Activated naive CD4-positive, alpha-beta T cell treated with anti-CD3 and anti-CD28 coated beads for 36 hours (primary cell): ENCODE data around the gene OR2A14. TPM values are rescaled to one million over a fixed set of nuclear protein-coding genes. Genes with fewer than 3 reads are reported as not detected.
"Not testable (repeated sequence)": the region's sequence is repeated elsewhere in the genome, so short reads cannot be mapped to it uniquely, and the experiment has no call there.

Experiments used
- CTCF ChIA-PET: fragments of 350-600 bp; sonication (Branson Sonifier 250); formaldehyde crosslinking; loops from one replicate; lab custom pipeline; 2021; ENCODE audit warnings: antibody characterized with exemption; lab: Charles Lee
- DNase-seq: peaks from one replicate; pipeline ENCODE4 v3.0.0-alpha.2; 2020
- H3K27ac Mint-ChIP-seq: one replicate; pipeline ENCODE4 v1.8.0; 2021; ENCODE audit warnings: mild to moderate bottlenecking, mixed read lengths
- H3K27me3 Mint-ChIP-seq: one replicate; pipeline ENCODE4 v1.8.0; 2021; ENCODE audit warnings: low read depth, mixed read lengths
- H3K36me3 Mint-ChIP-seq: one replicate; pipeline ENCODE4 v1.8.0; 2021; ENCODE audit warnings: low read depth, mixed read lengths
- H3K4me1 Mint-ChIP-seq: one replicate; pipeline ENCODE4 v1.8.0; 2021; ENCODE audit warnings: low read depth, mixed read lengths
- H3K4me3 Mint-ChIP-seq: one replicate; pipeline ENCODE4 v1.8.0; 2021; ENCODE audit warnings: mild to moderate bottlenecking, moderate library complexity, mixed read lengths
- H3K9me3 Mint-ChIP-seq: one replicate; pipeline ENCODE4 v1.8.0; 2021; ENCODE audit warnings: mixed read lengths
- intact Hi-C: fragments of 100-400 bp; cut with micrococcal nuclease; formaldehyde crosslinking; loops from one replicate; pipeline ENCODE4 v1.15.1; 2023
- total RNA-seq, 2 experiments: library from RNA; stranded (reverse); gene quantifications; one replicate each; pipeline ENCODE4 v1.2.3, GENCODE V29; 2021

OR2A14 gene
- total RNA-seq, 2 experiments from 2014 or later = not detected

GRCh38 chr7:144164784-144165183, 41.8 kb downstream of the OR2A14 start:
- no peak overlapping the region for H3K27ac Mint-ChIP-seq
- peaks cover 2% of the 10 kb centered on the region for H3K9me3 Mint-ChIP-seq
- CTCF ChIA-PET = no interaction called here
- H3K27me3 Mint-ChIP-seq = peaks cover 6% of the 10 kb centered on the region
- no peaks in the 10 kb centered on the region for H3K4me1 Mint-ChIP-seq
- H3K4me3 Mint-ChIP-seq = no peak overlapping the region
- no peak for DNase-seq
- H3K36me3 Mint-ChIP-seq = no peaks in the 10 kb centered on the region
- intact Hi-C loops = no loop called here

- intact Hi-C loops = not testable (repeated sequence)
These were observed 48.8 kb downstream of the OR2A14 start for GRCh38 chr7:144171594-144172350.

DNA sequence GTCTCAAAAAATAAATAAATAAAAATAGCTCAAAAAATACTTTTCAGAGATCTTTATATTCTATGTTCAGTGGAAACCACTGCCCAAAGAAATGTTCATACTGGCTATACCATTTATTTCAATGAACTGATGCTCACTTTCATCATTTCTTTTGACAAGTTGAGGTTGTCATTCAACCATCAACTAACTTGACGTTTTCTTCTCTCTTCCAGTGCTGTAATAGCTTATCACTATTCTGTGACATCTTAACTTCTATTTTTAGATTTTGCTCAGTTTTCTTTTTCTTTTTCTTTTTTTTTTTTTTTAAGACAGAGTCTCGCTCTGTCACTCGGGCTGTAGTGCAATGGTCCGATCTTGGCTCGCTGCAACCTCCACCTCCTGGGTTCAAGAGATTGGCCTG, 51.6 kb downstream of the OR2A14 start:
- DNase-seq = no peak
- no peak overlapping the region for H3K4me3 Mint-ChIP-seq
- CTCF ChIA-PET = no interaction called here
- H3K9me3 Mint-ChIP-seq = peaks cover 10% of the 10 kb centered on the region
- H3K27me3 Mint-ChIP-seq = peaks cover 2% of the 10 kb centered on the region
- no peak overlapping the region for H3K27ac Mint-ChIP-seq
- peaks cover 5% of the 10 kb centered on the region for H3K4me1 Mint-ChIP-seq
- intact Hi-C loops = loop anchor here (5.0 kb wide), 2 partner anchors 218 to 263 kb away; no protein-coding TSS in a partner anchor
- H3K36me3 Mint-ChIP-seq = peaks cover 2% of the 10 kb centered on the region

More at GRCh38 chr7:144171594-144172350, 48.8 kb downstream of the OR2A14 start:
- CTCF ChIA-PET, H3K4me3 Mint-ChIP-seq, H3K27me3 Mint-ChIP-seq, H3K27ac Mint-ChIP-seq, H3K4me1 Mint-ChIP-seq, H3K36me3 Mint-ChIP-seq, DNase-seq: not testable (repeated sequence)
- H3K9me3 Mint-ChIP-seq = peaks cover 11% of the 10 kb centered on the region

DNA sequence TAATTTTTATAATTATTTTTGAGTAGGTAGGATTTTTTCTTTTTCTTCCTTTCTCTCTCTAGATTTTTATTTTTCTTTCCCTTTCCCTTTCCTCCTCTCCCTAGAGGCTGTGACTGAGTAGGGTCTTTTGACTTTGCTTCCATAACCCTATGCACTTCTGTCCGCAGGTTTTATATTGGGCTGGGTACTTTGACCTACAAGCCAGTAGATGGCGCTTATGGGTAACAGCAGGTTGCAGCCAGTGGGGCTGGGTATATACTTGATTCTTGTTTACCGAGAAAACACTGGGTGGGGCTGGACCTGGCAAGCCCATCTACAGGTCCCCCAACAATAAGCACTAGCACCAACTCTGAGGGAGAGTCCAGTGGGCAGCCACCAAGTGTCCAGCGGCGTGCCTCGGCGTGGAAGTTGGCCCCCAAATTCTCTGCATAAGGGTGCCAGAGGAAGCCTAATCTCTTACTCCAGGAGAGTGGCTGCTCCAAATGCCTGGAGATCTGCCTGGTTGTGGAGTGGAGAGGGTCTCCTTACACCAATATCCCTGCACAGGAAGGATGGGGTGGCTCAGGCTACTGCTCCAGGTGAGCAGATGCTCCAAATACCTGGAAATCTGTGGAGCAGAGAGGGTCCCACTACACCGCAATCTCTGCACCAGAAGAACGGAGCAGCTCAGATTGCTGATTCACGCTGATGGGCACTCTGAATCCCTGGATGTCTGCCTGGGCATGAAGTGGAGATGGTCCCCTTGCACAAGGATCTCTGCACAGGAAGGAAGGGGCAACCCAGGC, 55.6 kb downstream of the OR2A14 start:
- not testable (repeated sequence) for H3K36me3 Mint-ChIP-seq, H3K4me3 Mint-ChIP-seq, H3K4me1 Mint-ChIP-seq, H3K9me3 Mint-ChIP-seq, H3K27ac Mint-ChIP-seq, H3K27me3 Mint-ChIP-seq
- intact Hi-C loops = loop anchor here (5.0 kb wide), 2 partner anchors 214 to 259 kb away; no protein-coding TSS in a partner anchor
- CTCF ChIA-PET = interaction anchor here (1.2 to 1.5 kb wide), 4 partner anchors 10 to 263 kb away, joined by 3 to 5 read pairs (median 3); no protein-coding TSS in a partner anchor
- DNase-seq = peak; percentile 52

DNA sequence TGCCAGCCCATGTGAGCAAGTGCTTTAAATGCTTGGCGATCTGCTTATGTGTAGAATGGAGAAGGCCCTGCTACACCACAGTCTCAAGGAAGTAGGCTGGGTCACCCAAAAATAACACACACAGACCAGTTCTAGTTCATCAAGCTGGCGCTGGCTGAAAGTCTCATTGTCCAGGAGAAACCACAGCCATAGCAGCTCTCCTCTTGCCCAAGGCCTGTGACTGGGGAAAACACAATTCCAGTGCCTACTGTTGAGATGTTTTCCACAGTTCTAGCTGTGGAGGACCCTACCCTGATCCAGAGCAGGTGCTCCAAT, 56.1 kb downstream of the OR2A14 start:
- H3K27me3 Mint-ChIP-seq, CTCF ChIA-PET, H3K36me3 Mint-ChIP-seq, H3K4me1 Mint-ChIP-seq, H3K4me3 Mint-ChIP-seq, H3K9me3 Mint-ChIP-seq, H3K27ac Mint-ChIP-seq, DNase-seq: not testable (repeated sequence)
- intact Hi-C loops = loop anchor here (5.0 kb wide), 2 partner anchors 213 to 258 kb away; no protein-coding TSS in a partner anchor

Other genes starting within 250 kb of the OR2A14 start
- 10 to 100 TPM; 13.7 to 13.8 TPM for gene TCAF1, start 221.0 kb upstream of the OR2A14 start, total RNA-seq
- not detected for gene OR2F2, start 187.9 kb upstream of the OR2A14 start, total RNA-seq
- gene OR2F1, start 168.3 kb upstream of the OR2A14 start, total RNA-seq = not detected
- not detected for gene OR6B1, start 122.9 kb upstream of the OR2A14 start, total RNA-seq
- gene OR2A5, start 74.2 kb upstream of the OR2A14 start, total RNA-seq = not detected
- not detected for gene OR2A25, start 53.4 kb upstream of the OR2A14 start, total RNA-seq
- not detected for gene OR2A12, start 36.9 kb upstream of the OR2A14 start, total RNA-seq
- not detected for gene OR2A2, start 13.6 kb upstream of the OR2A14 start, total RNA-seq
- 1 to 10 TPM; 1.5 to 2.2 TPM for gene CTAGE4, start 60.3 kb downstream of the OR2A14 start, total RNA-seq
- gene ARHGEF35, start 72.7 kb downstream of the OR2A14 start, total RNA-seq = 1 to 10 TPM; 6.5 to 7.6 TPM
- gene OR2A42, start 116.4 kb downstream of the OR2A14 start, total RNA-seq = not detected
- gene OR2A7, start 141.6 kb downstream of the OR2A14 start, total RNA-seq = 1 to 10 TPM; 1.2 to 1.6 TPM
- gene CTAGE8, start 146.1 kb downstream of the OR2A14 start, total RNA-seq = 1 to 10 TPM; 1.3 to 1.5 TPM
- not detected for gene OR2A1, start 189.2 kb downstream of the OR2A14 start, total RNA-seq
- gene ARHGEF5, start 232.2 kb downstream of the OR2A14 start, total RNA-seq = 10 to 100 TPM; 15.4 to 17.6 TPM